Stimulated activated CD4-positive, alpha-beta T cell treated with anti-CD3 and anti-CD28 coated beads, Interleukin-1b, Interleukin-23, amount 100 ng/mL, for 48 hours (primary cell): ENCODE measurements around the gene MLIP.
"Not testable (repeated sequence)": the region's sequence is repeated elsewhere in the genome, so short reads cannot be mapped to it uniquely, and the experiment has no call there.

Source experiments
- DNase-seq: peaks from one replicate; pipeline ENCODE4 v3.0.0-alpha.2; 2020

Gene MLIP, protein sequence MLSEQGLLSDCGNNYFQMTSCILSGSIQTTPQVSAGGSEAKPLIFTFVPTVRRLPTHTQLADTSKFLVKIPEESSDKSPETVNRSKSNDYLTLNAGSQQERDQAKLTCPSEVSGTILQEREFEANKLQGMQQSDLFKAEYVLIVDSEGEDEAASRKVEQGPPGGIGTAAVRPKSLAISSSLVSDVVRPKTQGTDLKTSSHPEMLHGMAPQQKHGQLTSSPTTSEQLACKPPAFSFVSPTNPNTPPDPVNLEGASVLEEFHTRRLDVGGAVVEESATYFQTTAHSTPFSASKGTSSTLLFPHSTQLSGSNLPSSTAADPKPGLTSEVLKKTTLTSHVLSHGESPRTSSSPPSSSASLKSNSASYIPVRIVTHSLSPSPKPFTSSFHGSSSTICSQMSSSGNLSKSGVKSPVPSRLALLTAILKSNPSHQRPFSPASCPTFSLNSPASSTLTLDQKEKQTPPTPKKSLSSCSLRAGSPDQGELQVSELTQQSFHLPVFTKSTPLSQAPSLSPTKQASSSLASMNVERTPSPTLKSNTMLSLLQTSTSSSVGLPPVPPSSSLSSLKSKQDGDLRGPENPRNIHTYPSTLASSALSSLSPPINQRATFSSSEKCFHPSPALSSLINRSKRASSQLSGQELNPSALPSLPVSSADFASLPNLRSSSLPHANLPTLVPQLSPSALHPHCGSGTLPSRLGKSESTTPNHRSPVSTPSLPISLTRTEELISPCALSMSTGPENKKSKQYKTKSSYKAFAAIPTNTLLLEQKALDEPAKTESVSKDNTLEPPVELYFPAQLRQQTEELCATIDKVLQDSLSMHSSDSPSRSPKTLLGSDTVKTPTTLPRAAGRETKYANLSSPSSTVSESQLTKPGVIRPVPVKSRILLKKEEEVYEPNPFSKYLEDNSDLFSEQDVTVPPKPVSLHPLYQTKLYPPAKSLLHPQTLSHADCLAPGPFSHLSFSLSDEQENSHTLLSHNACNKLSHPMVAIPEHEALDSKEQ

GRCh38 chr6:54111341-54112045 is at the start of gene MLIP:
Gene MLIP (plus strand): TSS chr6:54111443. CDS start chr6:54111480, 37 bp downstream.
- no peak for DNase-seq

DNA sequence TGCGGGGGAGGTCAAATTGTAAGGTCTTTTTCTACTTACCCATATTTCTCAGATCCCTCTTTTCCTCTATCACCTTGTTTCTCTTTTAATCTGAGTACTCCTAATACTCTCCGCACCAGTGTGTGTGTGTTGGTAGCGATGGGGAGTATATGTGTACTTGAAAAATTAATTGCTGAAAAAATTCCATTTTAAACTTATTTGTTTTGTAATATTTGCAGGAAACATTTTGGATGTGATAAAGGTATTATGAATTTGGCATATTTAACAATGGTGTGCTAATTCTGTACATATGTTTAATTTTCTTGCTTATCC is 48.1 kb upstream of the MLIP start:
- DNase-seq, result no peak

DNA sequence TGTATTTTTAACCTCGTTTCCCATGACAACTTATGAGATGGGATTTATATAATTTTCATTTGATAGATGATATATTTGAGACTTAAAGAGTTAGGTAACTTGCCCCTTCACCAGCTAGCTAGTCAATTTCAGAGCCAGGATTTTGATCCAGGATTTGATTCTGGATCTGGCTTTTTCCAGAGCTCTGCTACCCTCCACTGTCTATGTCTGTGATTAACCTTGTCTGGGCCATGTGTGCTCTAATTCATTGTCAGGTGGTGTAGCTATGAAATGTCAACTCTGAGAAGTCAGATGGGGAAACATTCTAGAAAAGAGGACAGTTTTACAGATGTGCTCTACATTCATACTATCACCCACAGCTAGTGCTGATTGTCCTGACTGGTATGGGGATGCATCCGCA is 42.5 kb upstream of the MLIP start:
- no peak for DNase-seq

DNA sequence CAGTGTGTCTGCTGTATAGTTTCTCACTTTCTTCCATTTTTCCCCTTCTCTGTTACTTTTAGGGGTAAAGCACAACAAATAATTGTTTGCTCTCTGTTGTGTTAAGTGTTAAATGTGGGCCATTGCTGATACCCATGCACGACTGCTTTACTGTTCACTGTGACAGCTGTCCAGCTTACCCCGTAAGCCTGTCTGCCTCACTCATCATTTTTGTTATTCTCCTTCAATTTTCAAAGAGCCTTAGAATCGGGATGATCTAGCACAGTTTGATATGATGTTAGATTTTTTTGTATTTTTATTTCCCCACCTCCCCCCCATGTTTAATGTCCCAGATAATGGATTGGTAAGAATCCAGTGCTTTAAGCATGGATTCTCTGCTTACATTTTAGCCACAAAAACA is 41.2 kb upstream of the MLIP start:
- DNase-seq, result no peak

DNA sequence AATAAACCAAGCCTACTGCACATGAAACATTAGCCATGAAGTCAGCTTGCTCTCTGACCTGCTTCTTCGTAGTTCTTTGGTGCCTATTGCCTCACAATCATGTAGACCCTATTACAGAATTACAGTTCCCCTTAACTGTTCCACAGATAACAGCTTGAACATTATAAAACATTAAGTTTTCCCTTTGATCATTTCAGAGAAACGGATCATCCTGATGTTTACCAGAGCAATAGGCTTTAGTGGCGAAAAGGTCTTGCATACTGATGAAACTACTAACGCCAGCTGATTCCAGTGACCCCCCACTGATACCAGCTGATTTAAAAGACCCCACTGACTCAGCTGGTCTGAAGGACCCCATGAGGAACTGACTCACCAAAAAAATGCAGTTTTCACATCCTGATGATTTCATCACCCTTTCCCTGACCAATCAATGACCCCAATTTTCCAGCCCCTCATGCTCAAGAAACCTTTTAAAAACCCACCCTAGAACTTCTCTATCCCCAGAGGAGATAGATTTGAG is 39.4 kb upstream of the MLIP start:
- no peak for DNase-seq

DNA sequence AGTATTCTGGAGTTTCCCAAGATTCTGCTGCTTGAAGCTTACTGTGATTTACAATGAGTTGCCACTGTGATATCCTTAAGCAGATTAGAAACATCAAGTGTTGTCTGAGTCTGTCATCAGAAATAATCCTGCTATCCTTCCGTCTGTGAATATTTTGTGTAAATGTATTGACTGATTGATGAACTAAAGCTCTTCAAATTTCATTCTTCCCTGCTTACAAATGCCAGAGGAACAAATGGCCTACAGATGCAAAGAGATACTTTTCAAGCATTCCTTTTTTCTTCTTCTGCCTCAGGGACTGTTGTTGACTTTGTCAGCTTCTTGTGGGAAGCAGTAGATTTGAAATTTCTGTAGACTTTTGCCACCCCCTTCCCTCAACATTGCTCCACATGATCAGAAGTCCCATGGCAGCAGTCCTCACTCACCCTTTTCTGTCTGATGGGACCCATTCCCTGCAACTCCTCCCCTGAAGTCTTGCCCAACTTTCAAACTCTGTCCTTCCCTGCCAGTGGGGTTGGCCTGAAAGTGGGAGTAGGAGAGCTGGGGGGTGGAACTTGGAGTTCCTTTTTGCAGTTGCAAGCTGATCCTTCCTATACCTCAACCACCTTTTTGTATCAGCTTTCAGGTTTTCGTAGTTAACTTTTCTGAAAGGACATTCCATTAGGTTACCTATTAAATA is 38.5 kb upstream of the MLIP start:
- no peak for DNase-seq

DNA sequence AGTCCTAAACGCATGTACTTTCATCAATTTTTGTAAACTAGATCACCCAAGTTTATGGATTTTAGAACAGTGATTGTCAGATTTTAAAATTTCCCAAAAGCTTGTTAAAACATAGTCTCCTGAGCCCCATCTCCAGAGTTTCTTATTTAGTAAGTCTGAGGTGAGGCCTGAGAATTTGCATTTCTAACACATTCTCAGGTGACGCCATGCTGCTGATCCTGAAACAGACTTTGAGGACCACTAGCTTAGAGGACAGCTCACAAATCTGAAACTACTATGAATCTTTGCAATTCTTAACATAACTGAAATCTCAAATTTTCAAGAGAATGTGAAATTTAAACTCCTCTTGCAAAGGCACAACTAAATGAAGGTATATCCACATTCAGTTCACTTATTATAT is 37.8 kb upstream of the MLIP start:
- no peak for DNase-seq

DNA sequence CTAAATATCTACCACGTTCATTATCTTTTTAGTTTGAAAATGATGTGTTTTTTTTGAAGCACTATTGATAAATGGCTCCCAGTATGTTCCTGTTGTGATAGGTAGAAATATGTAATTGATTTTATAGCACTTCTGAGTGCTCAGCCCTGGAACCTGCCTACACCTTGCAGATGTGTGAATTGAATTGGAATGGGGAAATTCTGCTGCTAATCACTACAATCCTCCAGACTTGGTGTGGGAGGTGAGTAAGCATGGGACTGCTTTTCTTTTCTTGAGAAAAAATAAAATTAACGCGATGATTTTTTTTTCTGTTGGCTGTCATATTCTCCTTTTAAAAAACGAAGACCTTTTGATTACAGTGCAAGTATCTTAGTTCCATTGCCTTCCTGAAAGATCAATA is 37.1 kb upstream of the MLIP start:
- no peak for DNase-seq

DNA sequence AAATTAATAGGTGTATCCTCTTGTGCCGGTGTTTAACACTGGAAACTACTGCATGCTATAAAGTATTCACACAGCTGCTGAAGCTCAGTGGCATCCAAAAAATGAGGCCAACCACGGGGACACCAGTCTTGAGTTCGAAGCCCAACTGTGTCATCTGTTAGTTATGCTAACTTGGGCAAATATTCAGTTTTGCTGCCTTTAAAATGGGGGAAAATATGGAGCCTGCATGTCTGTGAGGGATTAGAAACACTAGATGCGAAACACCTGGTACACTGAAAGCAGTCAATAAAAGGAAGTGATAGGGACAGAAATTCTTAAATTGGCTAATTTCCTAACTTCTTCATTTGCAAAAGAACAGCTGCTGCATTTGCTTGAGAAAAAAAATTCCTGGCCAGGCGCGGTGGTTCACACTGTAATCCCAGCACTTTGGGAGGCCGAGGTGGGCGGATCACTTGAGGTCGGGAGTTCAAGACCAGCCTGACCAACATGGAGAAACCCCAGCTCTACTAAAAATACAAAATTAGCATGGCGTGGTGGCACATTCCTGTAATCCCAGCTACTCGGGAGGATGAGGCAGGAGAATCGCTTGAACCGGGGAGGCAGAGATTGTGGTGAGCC is 36.6 kb upstream of the MLIP start:
- DNase-seq, result no peak

DNA sequence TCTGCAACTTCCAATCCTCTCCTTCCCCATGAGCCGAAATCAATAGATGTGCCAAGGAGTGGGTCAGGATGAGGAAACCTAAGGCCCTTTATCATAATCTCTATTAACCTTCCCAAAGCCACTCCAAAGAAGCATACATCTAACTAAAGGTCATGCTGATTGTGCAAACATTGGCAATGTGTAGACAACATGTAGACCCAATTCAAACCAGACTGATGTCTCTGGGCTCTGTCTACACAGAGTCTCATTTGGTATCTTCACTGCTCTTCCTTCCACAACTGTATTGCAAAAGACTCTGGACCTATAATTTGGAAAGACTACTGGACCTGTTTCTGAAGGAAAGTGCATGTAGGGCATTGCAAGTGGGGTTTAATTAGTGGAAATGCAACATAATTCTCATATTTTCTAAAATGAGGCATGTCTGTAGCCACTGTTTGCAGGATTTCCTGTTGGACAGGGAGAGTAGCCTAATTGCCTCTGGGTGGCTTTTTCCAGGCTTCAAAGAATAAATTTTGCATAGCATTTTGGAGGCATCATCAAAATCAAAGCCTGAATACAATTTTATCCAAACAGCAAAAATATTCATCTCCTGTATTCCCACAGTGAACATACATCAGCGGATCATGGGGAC is 35.0 kb upstream of the MLIP start:
- no peak for DNase-seq

DNA sequence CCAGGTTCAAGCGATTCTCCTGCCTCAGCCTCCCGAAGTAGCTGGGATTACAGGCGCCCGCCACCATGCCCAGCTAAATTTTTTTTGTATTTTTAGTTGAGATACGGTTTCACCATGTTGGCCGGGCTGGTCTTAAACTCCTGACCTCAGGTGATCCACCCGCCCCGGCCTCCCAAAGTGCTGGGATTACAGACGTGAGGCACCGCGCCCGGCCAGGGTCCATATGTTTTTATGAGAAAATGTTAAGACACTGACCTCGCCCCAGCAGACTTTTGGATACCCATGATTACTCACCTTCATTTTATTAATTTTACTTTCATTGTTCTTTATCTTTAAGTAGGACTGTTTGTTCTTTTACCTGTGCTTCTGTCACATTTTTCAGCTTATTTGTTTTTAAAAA is 29.7 kb upstream of the MLIP start:
- DNase-seq, result not testable (repeated sequence)

GRCh38 chr6:54083287-54083686 is 28.0 kb upstream of the MLIP start:
- no peak for DNase-seq

- no peak for DNase-seq
These were observed 27.0 kb upstream of the MLIP start for GRCh38 chr6:54084231-54084630.

- DNase-seq, result no peak
These were observed 26.2 kb upstream of the MLIP start for GRCh38 chr6:54085047-54085446.

GRCh38 chr6:54085541-54085940 is 25.7 kb upstream of the MLIP start:
- DNase-seq, result no peak

DNA sequence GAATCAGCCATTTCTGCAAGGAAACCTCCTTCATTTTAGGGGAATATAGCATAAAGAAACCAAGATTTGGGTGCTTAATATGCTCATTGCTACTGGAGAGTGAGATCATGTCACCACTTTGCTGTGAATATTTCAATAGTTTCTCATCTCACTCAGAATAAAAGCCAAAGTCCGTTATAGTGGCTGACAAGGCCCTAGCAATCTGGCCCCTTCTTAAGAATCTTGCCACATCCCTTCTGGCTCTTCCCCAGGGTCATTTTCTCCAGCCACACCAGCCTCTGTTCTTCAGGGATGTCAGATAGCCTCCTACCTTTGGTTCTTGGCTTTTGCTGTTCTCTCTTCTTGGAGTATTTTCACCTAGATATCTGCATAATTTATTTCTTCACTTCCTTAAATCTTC is 24.8 kb upstream of the MLIP start:
- DNase-seq, result no peak

DNA sequence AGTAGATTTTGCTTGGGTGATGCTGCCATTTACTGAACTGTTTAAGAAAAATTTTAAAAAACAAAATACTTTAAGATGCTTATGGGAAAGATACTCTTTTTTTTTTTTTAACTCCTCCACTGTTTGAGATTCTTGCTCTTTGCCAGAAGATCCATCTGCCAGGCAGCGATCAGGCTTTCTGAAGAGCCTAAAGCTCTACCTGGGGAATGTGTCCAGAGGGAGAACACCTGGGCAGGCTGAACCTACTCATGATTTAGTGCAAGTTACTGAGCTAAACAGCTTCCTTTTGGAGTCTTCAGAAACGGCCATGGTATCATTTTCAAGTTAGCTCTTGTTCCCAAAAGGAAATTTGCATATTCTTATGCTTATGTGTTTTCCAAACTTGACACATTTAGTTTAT is 23.5 kb upstream of the MLIP start:
- no peak for DNase-seq

GRCh38 chr6:54093326-54093948 is 17.8 kb upstream of the MLIP start:
- no peak for DNase-seq

- DNase-seq, result no peak
These were observed 16.9 kb upstream of the MLIP start for GRCh38 chr6:54094293-54094692.

- DNase-seq, result no peak
These were observed 16.5 kb upstream of the MLIP start for GRCh38 chr6:54094786-54095185.

DNA sequence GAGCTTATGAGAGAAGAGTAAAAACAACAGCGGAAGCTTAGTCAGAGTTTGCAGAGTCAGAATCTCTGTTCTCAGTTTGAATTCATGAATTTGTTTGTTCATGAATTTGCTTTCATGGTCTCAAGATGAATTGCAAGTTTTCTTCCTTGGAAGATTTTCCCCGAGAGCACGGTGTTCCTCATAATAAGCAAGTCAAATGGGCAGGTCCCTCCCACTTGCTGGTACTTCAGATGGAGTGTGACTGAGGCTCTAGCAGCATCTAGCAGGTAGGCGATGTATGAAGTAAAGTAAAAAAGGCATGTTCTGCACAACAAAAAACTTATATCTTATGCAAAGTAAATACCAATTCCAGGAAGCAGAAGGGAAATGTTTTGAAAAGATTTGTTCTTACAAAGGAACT is 15.5 kb upstream of the MLIP start:
- DNase-seq, result no peak
